Endothelial cell of umbilical vein (primary cell): ENCODE data around the gene C1orf159. TPM values are rescaled to one million over a fixed set of nuclear protein-coding genes. Genes with fewer than 3 reads are reported as not detected.

Experiments used
- BruUV-seq: library from RNA; stranded (reverse); fragments of 400-500 nt; replicated peaks from 2 replicates; lab custom pipeline; 2021; lab: Mats Ljungman, UMichigan
- CTCF ChIA-PET: fragments of 300-600, 350-600 bp; sonication (Branson Sonifier 250); formaldehyde crosslinking; loops from one replicate; lab custom pipeline; 2021; ENCODE audit warnings: antibody characterized with exemption, inconsistent platforms; lab: Charles Lee
- POLR2A ChIA-PET: fragments of 300-600, 350-600 bp; sonication (Branson Sonifier 250); formaldehyde crosslinking; loops from one replicate; lab custom pipeline; 2021; ENCODE audit warnings: antibody characterized with exemption, inconsistent platforms; lab: Charles Lee
- DNase-seq: peaks from one replicate; pipeline ENCODE4 v3.0.0-alpha.2; 2011; ENCODE audit warnings: low read depth, low spot score
- FAIRE-seq: peaks from 2 replicates; lab custom pipeline; 2011; peaks lifted over from hg19 to GRCh38; lab: Jason Lieb, UNC
- H2AFZ ChIP-seq: 2 replicates; pipeline ENCODE4 v1.6.0; 2012; ENCODE audit warnings: low read depth, low read length, control low read depth, inconsistent platforms
- H3K27ac ChIP-seq: 2 replicates; pipeline ENCODE4 v1.5.1; 2011; ENCODE audit warnings: low read depth, mild to moderate bottlenecking, control low read depth, low read length, moderate library complexity; ENCODE audit not compliant: insufficient read depth
- H3K27me3 ChIP-seq, 2 experiments: 2 replicates each; pipeline versions ENCODE4 v1.6.0 to v1.6.1; 2011; ENCODE audit warnings: low read length in 2 of 2, mixed read lengths in 1 of 2; ENCODE audit not compliant: control insufficient read depth in 2 of 2, insufficient read depth in 2 of 2
- H3K36me3 ChIP-seq, 2 experiments: 2 replicates in 1 of 2; 3 replicates in 1 of 2; pipeline ENCODE4 v1.5.1; 2011; ENCODE audit warnings: low read length in 2 of 2, mild to moderate bottlenecking in 1 of 2, moderate library complexity in 1 of 2; ENCODE audit not compliant: control insufficient read depth in 2 of 2, insufficient read depth in 2 of 2; ENCODE audit errors: extremely low read depth in 1 of 2
- H3K4me1 ChIP-seq: 3 replicates; pipeline ENCODE4 v1.5.1; 2011; ENCODE audit warnings: mild to moderate bottlenecking, low read length; ENCODE audit not compliant: control insufficient read depth, insufficient read depth; ENCODE audit errors: extremely low read depth
- H3K4me2 ChIP-seq: 2 replicates; pipeline ENCODE4 v1.6.1; 2011; ENCODE audit warnings: low read length, control low read depth, mixed read lengths; ENCODE audit not compliant: insufficient read depth
- H3K4me3 ChIP-seq, 3 experiments: fragments of 200-600 bp in 1 of 3; sonication (generic), shearing (Covaris generic) in 1 of 3; replicated peaks in 1 of 3; 2 replicates each; pipeline ENCODE4 v1.5.1; 2011 to 2016; ENCODE audit warnings: control low read depth in 3 of 3, low read length in 3 of 3, mild to moderate bottlenecking in 2 of 3, inconsistent platforms in 1 of 3, low read depth in 1 of 3, moderate library complexity in 1 of 3; ENCODE audit not compliant: insufficient read depth in 1 of 3
- H3K79me2 ChIP-seq: 2 replicates; pipeline ENCODE4 v1.6.0; 2012; ENCODE audit warnings: low read length, inconsistent platforms; ENCODE audit not compliant: control insufficient read depth, insufficient read depth
- H3K9ac ChIP-seq: replicated peaks from 2 replicates; pipeline ENCODE3; 2011; ENCODE audit warnings: low read length, control low read depth; ENCODE audit not compliant: insufficient read depth; ENCODE audit errors: extremely low read depth
- H3K9me1 ChIP-seq: replicated peaks from 3 replicates; pipeline ENCODE4 v1.6.0; 2011; ENCODE audit warnings: mild to moderate bottlenecking, low read length; ENCODE audit not compliant: control insufficient read depth, insufficient read depth; ENCODE audit errors: extremely low read depth
- H3K9me3 ChIP-seq: replicated peaks from 2 replicates; pipeline ENCODE4 v1.5.1; 2012; ENCODE audit warnings: low read length, inconsistent platforms; ENCODE audit not compliant: control insufficient read depth, insufficient read depth
- H4K20me1 ChIP-seq: replicated peaks from 2 replicates; pipeline ENCODE3; 2011; ENCODE audit warnings: mild to moderate bottlenecking, low read length; ENCODE audit not compliant: control insufficient read depth, insufficient read depth; ENCODE audit errors: extremely low read depth
- CTCF ChIP-seq, 2 donors: IDR thresholded peaks; 1 replicate in 1 of 2; 2 replicates in 1 of 2; pipeline ENCODE4 v1.5.1; 2011; ENCODE audit warnings: low read length in 2 of 2, mild to moderate bottlenecking in 2 of 2, moderate library complexity in 2 of 2, control low read depth in 1 of 2, inconsistent platforms in 1 of 2, low read depth in 1 of 2; ENCODE audit not compliant: insufficient read depth in 1 of 2; ENCODE audit errors: extremely low read depth in 1 of 2
- EZH2 ChIP-seq: IDR thresholded peaks from 2 replicates; pipeline ENCODE4 v1.6.1; 2012; ENCODE audit warnings: borderline replicate concordance, low read depth, mild to moderate bottlenecking, moderate library complexity, low read length, inconsistent platforms; ENCODE audit not compliant: severe bottlenecking
- FOS ChIP-seq: IDR thresholded peaks from 2 replicates; pipeline ENCODE4 v1.6.1; 2011; ENCODE audit warnings: mild to moderate bottlenecking, low read length, moderate library complexity, borderline replicate concordance; ENCODE audit not compliant: insufficient read depth
- GATA2 ChIP-seq: IDR thresholded peaks from 2 replicates; pipeline ENCODE4 v1.7.0; 2011; ENCODE audit warnings: low read depth, mild to moderate bottlenecking, moderate library complexity, mixed read lengths, low read length; ENCODE audit not compliant: insufficient read length, insufficient read depth
- JUN ChIP-seq: IDR thresholded peaks from 2 replicates; pipeline ENCODE4 v1.6.1; 2011; ENCODE audit warnings: borderline replicate concordance, low read depth; ENCODE audit not compliant: insufficient read length, insufficient read depth
- MAX ChIP-seq: IDR thresholded peaks from 2 replicates; pipeline ENCODE4 v1.6.1; 2011; ENCODE audit not compliant: insufficient read depth, insufficient read length
- MYC ChIP-seq: IDR thresholded peaks from one replicate; pipeline ENCODE4 v1.6.1; 2011; ENCODE audit warnings: mild to moderate bottlenecking, low read depth, low read length
- POLR2A ChIP-seq: IDR thresholded peaks from 2 replicates; pipeline ENCODE4 v1.6.1; 2012; ENCODE audit warnings: low read depth, mild to moderate bottlenecking, control low read depth, low read length
- POLR2AphosphoS5 ChIP-seq: IDR thresholded peaks from 2 replicates; pipeline ENCODE4 v1.6.1; 2012; ENCODE audit warnings: low read depth, mild to moderate bottlenecking, control low read depth, low read length, moderate library complexity; ENCODE audit not compliant: insufficient read depth
- dilution Hi-C: fragments of 300-500 bp; cut with MboI; formaldehyde crosslinking; loops from one replicate; pipeline ENCODE4 v1.15.0; 2019; ENCODE audit warnings: low sequenced_read_pairs; ENCODE audit not compliant: extremely low pct_ligation_motif_present
- intact Hi-C: fragments of 100-400 bp; cut with micrococcal nuclease; formaldehyde crosslinking; loops from one replicate; pipeline ENCODE4 v1.10.0; 2022
- polyA plus RNA-seq, 4 experiments: library from polyadenylated mRNA; depleted of rRNA in 3 of 4; stranded (reverse) in 3 of 4; unstranded in 1 of 4; fragments of >200 nt; gene quantifications; 2 replicates each; pipeline versions ENCODE4 v1.2.1 to v1.2.3, GENCODE V29; 2011 to 2012; ENCODE audit warnings: missing spikeins in 1 of 4
- total RNA-seq: library from RNA; stranded (reverse); gene quantifications from 2 replicates; pipeline ENCODE4 v1.2.3, GENCODE V29; 2021

Gene C1orf159
- total and polyA plus RNA-seq, 2 donors (not counting 3 experiments of a cell fraction or from before 2014, with no cell fraction given), result 16.1 to 20.1 TPM

- Histone ChIP-seq H3K9me3 (no peaks in the 10 kb centered on the region), H3K9me1 (no peaks in the 10 kb centered on the region), H2AFZ (no peak overlapping the region), H4K20me1 (no peaks in the 10 kb centered on the region), H3K36me3 (peaks cover 0 to 16% of the 10 kb centered on the region in 2 experiments), H3K9ac (no peak overlapping the region), H3K4me2 (no peak overlapping the region), H3K4me3 (no peak overlapping the region), H3K79me2 (no peaks in the 10 kb centered on the region), H3K27ac (no peak overlapping the region), H3K4me1 (peaks cover 7% of the 10 kb centered on the region), H3K27me3 (no peaks in the 10 kb centered on the region)
- ChIA-PET CTCF (no interaction called here), POLR2A (no interaction called here)
- FAIRE-seq (no peak), DNase-seq (no peak)
- dilution Hi-C loops, result no loop called here
- intact Hi-C loops, result no loop called here
- TF ChIP-seq CTCF (IDR thresholded peaks at IDR 0.05; ENCODE audit: extremely low read depth in 1 of 2, insufficient read depth in 1 of 2, low read depth in 1 of 2, low read length in 2 of 2) (no peak), MAX (no peak), JUN (no peak), POLR2A (no peak)
- BruUV-seq, result no TSS peak
Measured at GRCh38 chr1:1042835-1043234, 73.1 kb downstream of the C1orf159 start.

GRCh38 chr1:1041873-1042272, 74.0 kb downstream of the C1orf159 start:
- H3K4me2 ChIP-seq, result no peak overlapping the region
- H3K9ac ChIP-seq, result no peak overlapping the region
- CTCF ChIA-PET, result interaction anchor here (1.7 kb wide), 1 partner anchor 10 kb away, joined by 6 read pairs; no protein-coding TSS in a partner anchor
- no peak overlapping the region for H3K4me3 ChIP-seq
- H3K9me1 ChIP-seq, result no peaks in the 10 kb centered on the region
- dilution Hi-C loops, result no loop called here
- POLR2A ChIA-PET, result no interaction called here
- H3K9me3 ChIP-seq, result no peaks in the 10 kb centered on the region
- H3K4me1 ChIP-seq, result peaks cover 7% of the 10 kb centered on the region
- peaks cover 0 to 14% of the 10 kb centered on the region in 2 experiments for H3K36me3 ChIP-seq
- H4K20me1 ChIP-seq, result no peaks in the 10 kb centered on the region
- no peaks in the 10 kb centered on the region for H3K27me3 ChIP-seq
- BruUV-seq, result no TSS peak
- intact Hi-C loops, result loop anchor here (2.0 kb wide), 2 partner anchors 21 to 75 kb away; partner anchors contain the start of genes AGRN and C1orf159
- DNase-seq, result no peak
- TF ChIP-seq EZH2, result no peak
- no peak for TF ChIP-seq FOS
- TF ChIP-seq MAX, result no peak
- no peak for TF ChIP-seq POLR2A
- TF ChIP-seq GATA2, result no peak
- TF ChIP-seq MYC, result no peak
- TF ChIP-seq JUN, result no peak
- no peak for TF ChIP-seq CTCF (IDR thresholded peaks at IDR 0.05; ENCODE audit: extremely low read depth in 1 of 2, insufficient read depth in 1 of 2, low read depth in 1 of 2, low read length in 2 of 2)
- no peak for TF ChIP-seq POLR2AphosphoS5
- no peak for FAIRE-seq
- no peak overlapping the region for H2AFZ ChIP-seq
- no peak overlapping the region for H3K27ac ChIP-seq
- H3K79me2 ChIP-seq, result no peaks in the 10 kb centered on the region
